HT-29 (cell line): ENCODE measurements around the gene COL5A1. TPM values are rescaled to one million over a fixed set of nuclear protein-coding genes. Genes with fewer than 3 reads are reported as not detected.
A peak's percentile ranks its signal among the peaks of the same experiment; 100 is the strongest.
"Not testable (repeated sequence)": the region's sequence is repeated elsewhere in the genome, so short reads cannot be mapped to it uniquely, and the experiment has no call there.

Experiments
- DNase-seq: peaks from one replicate; pipeline ENCODE4 v3.0.0-alpha.2; 2015; ENCODE audit warnings: low spot score
- total RNA-seq: library from RNA; depleted of rRNA; stranded (reverse); fragments of >200 nt; shearing (Covaris generic); gene quantifications from 2 replicates; pipeline ENCODE4 v1.2.3, GENCODE V29; 2014

COL5A1 gene
- total RNA-seq, 1 experiment from 2014 or later, result 0.43 TPM

DNA sequence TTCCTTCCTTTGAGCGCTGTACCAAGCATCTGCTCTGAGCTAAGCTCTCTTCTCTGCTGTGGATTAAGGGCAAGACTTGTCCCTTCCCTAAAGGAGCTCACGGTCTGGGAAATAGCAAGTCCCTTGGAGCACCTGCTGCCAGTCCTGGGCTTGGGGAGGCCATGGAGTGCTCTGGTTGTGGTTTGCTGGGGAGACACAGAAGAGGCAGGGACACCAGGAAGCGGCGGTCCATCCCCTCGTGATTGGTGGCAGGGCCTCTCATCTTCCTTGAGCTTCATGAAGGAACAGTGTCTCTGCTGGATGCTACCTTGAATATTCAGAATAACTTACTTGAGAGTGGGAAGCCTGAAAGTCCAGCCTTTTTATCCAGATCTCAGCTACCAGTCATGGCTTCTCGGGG is 35.3 kb downstream of the COL5A1 start:
- no peak for DNase-seq

DNA sequence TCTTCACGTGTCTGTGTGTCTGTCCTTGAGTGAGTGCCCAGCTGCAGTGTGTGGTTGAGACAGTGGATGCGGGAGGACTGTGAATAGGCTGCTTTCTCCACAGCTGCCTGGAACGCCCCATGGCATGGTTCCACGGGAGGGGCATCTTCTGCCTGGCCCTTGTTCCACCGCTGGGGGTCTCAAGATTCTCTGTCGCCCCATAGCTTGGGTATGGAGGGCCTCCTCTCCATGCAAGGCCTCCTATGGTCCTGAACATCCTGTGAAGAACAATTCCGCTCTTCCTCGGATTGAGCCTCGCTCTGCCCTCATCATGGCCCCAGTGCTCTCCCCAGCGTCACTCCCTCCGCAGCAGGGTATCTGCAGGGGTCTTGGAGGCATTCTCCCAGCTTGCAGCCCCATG is 36.1 kb downstream of the COL5A1 start:
- DNase-seq, result no peak

GRCh38 chr9:134678206-134678605 is 36.6 kb downstream of the COL5A1 start:
- no peak for DNase-seq

GRCh38 chr9:134678666-134679443 is 37.3 kb downstream of the COL5A1 start:
- no peak for DNase-seq

DNA sequence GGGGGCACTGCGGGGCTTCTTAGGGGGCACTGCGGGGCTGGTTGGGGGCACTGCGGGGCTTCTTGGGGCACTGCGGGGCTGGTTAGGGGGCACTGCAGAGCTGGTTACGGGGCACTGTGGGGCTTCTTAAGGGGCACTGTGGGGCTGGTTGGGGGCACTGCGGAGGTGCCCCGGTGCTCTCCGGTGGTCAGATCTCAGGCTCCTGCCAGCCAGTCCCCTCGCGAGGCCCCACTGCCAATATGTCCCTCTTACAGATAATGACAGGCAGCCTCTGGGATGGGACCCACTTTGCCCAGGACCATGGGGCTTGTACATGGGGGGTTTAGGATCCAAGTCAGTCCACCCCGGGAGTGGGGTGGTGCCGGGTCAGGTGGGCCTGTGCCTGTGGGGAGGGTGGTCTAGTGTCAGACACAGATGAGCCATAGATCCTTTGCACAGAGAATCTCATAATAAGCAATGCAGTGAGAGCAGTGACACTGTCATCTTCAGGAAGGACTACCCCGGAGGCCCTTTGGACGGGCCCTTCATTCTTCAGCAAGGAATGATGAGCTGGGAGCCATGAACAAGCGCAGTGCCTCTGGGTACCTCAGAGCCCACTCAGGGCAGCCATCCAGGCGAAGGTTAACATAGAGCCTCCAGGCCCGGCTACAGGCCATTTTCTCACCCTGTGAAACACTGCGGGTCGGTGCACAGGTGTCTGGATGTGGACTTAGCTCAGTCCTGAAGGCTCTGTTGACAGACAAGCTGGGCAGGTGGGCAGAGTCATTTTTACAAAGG is 38.2 kb downstream of the COL5A1 start:
- DNase-seq, result no peak

- DNase-seq, result no peak
Observed at GRCh38 chr9:134680393-134681060, 38.9 kb downstream of the COL5A1 start.

DNA sequence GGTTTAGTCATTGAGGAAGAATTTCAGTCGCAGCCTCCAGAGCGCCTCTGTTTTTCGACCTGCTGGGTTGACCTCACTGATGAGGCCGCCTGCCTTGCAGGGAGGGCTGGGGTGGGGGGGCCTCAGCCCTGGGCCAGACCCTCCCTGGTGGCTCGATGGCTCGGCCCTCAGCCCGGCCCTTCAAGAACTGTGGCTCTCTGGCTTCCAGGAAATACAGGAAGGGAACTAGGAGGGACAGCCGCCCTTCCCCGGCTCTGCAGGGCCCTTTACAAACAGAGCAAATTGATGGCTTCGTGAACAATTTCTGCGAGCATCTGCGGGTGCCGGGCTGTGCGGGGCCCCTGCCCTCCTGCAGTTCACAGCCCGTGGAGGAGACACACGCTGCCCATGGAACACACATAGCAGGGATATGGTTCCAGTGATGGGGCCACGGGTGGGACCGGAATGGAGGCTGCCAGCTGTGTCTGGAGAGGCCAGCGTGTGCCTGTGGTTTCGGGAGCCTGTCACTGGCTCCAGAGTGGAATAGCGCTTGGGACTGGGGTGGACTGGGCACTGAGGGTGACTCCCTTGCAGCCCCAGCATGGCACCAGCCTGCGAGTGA is 39.6 kb downstream of the COL5A1 start:
- DNase-seq, result no peak

DNA sequence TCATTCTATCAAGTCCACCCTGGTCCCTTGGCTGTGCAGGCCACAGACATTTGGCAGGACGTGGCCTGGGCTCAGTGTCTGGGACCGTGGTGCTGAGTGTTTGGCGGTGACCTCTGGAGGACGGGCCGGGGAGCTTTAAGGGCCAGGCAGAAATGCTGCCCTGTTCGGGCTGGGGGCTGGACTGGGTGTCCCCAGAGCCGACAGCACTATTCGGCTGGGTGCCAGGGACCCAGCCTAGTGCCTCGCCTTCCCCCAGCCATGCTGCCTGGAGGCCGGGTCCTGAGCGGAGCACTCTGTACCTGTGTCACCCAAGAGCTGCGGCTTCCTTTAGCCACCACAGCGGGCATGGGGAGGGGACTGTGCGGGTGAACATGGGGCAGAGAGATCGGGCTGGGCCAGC is 40.4 kb downstream of the COL5A1 start:
- DNase-seq, result no peak

DNA sequence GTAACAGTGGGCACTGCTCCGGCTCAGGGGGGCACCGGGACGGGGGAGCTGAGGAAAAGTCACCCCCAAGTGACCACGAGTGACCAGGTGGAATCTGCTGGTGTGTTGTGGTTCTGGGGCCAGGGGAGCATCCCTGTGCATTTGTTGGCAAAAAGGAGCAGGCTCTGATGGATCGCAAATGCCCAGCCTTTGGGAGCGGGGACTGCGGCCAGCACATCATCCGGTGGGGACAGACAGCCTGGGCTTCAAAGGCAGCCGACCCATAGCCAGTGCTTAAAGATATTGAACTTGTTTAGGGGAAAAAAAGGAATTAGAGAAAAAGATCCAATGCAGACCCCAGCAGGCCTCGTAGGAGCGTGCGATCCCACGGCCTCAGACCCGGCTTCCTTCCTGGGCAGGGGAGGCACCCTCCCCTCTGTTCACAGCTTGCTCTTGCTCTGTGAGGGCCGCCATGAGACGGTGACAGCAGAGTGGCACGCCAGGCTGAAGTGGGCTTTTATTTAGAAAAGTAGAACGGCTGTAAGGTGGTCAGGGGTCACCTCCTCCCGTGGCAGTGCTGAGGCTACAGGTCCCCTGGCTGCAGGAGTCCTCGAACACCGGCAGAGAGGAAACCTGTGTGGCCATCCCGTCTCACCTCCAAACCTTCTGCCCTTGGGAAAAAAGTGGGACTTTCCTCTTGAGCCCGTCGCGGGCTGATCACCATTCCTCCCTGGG is 41.2 kb downstream of the COL5A1 start:
- DNase-seq, result no peak

- DNase-seq, result no peak
Observed at GRCh38 chr9:134683714-134684374, 42.2 kb downstream of the COL5A1 start.

- DNase-seq, result no peak
Observed at GRCh38 chr9:134684375-134684723, 42.7 kb downstream of the COL5A1 start.

GRCh38 chr9:134684941-134685340 is 43.3 kb downstream of the COL5A1 start:
- DNase-seq, result not testable (repeated sequence)

DNA sequence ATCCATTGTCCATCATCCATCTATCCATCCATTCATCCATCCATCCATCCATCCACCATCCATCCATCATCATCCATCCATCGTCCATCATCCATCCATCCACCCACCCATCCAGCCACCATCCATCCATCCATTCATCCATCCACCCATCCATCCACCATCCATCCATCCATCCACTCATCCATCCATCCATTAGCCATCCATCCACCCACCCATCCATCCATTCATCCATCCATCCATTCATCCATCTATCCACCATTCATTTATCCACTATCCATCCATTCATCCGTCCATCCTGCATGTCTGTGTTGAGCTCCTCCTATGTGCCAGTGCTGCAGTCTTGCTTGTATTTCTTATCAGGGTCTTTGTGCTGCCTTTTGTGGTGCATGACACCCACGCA is 44.2 kb downstream of the COL5A1 start:
- DNase-seq, result no peak

DNA sequence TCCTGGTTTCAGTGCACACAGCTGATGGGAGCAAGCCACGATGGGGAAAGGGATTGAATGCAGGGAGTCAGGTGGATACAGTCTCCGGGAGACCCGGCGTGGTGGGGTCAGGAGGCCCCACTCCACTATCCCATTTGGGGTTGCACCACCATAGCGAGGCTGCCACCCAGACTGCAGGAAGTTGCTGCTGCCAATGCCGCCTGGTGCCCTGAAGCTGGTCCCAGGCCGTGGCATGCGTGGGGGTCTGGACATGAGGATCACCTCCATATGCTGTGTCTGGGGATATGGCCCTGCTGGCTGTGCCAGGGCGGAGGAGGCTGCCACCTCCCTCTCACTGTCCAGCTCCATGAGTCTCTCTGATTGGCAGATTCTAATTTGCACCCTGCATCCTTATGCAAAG is 45.3 kb downstream of the COL5A1 start:
- no peak for DNase-seq

- no peak for DNase-seq
Observed at GRCh38 chr9:134687556-134687955, 46.0 kb downstream of the COL5A1 start.

GRCh38 chr9:134688231-134688630 is 46.6 kb downstream of the COL5A1 start:
- no peak for DNase-seq

GRCh38 chr9:134688661-134689320 is 47.2 kb downstream of the COL5A1 start:
- DNase-seq, result no peak

DNA sequence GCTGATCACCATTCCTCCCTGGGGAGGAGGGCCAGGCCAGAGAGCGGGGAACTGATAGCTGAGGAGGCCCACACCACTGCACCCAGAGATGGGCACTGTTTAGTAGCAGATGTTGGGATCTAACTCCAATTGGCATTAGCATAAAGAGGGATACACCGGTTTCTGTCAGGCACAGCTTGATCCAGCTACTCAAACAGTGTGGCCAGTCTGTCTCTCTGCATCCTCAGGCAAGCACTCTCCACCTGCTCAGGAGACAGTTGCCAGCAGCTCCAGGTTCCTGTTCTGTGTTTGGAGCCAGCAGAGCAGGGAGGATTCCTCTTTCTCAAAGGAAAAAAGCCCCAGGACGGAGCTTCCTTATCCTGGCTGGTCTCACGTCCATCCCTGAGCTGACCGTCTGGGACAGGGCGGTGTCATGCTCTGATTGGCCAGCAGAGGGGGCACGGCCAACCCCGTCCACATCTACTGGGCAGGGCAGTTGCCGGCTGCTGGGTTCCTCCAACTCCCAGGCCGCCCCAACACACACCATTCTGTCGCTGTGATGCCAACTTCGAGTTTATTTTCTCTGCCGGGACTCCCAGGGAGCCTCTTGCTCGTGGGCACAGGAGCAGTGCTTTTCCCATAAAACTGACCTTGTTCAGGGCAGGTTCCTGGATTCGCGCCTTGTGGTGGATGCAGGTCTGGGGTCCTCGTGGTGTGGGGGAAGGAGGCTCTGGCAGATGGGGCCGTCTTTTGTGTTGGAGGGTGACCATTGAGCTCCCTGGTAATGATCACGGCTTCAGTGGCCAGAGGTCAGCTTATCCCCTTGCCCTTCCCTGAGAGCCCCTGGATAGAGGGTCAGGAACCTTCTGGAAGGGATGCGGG is 47.9 kb downstream of the COL5A1 start:
- DNase-seq, result peak; percentile 72

- no peak for DNase-seq
Observed at GRCh38 chr9:134690301-134690751, 48.7 kb downstream of the COL5A1 start.
